ENCODE measurements around the gene INSM2. TPM values are rescaled to one million over a fixed set of nuclear protein-coding genes. Genes with fewer than 3 reads are reported as not detected.

The INSM2 gene
- total RNA-seq, 2 donors from 2014 or later, result 0.16 TPM; not detected in 1

DNA sequence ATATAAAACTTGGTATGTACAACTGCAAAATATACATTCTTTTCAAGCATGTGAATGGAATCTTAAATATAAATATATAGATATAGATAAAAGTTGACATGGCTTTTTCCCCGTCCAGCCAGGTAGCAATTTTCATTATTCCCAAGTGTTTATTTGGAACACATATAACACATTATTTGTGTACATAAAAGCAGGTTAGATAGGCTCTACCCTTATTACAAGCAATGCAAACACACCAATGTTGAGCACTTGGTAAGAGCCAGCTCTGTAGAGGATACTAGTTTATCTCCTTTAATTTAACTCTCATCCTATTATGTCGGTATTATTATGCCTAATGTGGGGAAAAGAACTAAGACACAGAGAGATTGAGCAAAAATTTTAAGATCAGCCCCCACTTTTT, 7.0 kb upstream of the INSM2 start:
- Mint-ChIP-seq H3K4me1 (ENCODE audit: low read depth) (no peaks in the 10 kb centered on the region), H3K4me3 (no peak overlapping the region), H3K36me3 (ENCODE audit: insufficient read depth in 2 of 2) (no peaks in the 10 kb centered on the region), H3K9me3 (no peaks in the 10 kb centered on the region), H3K27me3 (ENCODE audit: low read depth) (peaks cover 42% of the 10 kb centered on the region), H3K27ac (no peak overlapping the region)
- no peak for DNase-seq
- ATAC-seq (replicated peaks in 1 of 2), result no peak

DNA sequence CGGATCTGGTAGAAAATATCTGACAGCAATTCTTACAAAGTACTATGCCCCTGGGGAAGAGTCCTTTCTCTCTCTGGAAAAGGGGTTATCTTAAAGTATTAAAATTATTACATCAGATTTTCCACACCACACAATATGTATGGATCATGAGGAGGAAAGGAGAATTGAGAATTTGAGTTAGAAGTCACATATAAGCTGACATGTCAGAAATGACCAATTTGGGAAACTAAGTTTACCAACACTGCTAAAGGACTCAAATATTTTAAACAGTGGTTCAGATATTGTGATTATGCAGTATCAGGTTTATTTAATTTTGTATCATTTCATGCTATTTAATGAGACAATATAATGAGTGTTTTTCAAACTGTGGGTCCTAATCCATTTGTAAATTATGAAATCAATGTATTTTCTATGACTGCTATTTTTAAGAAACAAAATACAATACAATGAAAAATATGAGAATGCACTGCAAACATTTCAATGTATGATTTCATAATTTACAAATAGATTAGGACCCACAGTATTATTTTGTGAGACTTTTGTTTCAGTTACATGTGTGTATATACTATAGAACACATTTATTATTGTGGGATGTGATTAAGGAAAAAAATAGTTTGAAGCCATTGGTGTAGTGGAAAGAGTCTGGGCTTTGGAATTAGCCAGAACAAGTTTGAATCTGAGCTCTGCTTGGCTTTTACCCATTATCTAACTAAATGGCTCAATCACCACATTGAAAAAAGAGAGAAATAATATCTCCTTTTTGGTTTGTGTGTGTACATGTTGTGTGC, 1.8 kb upstream of the INSM2 start:
- no peak overlapping the region for H3K27ac Mint-ChIP-seq
- H3K27me3 Mint-ChIP-seq (ENCODE audit: low read depth), result peaks cover 70% of the 10 kb centered on the region
- DNase-seq, result no peak
- H3K36me3 Mint-ChIP-seq (ENCODE audit: insufficient read depth in 2 of 2), result no peaks in the 10 kb centered on the region
- H3K4me3 Mint-ChIP-seq, result no peak overlapping the region
- H3K4me1 Mint-ChIP-seq (ENCODE audit: low read depth), result peaks cover 12% of the 10 kb centered on the region
- no peak for ATAC-seq (replicated peaks in 1 of 2)
- H3K9me3 Mint-ChIP-seq, result no peaks in the 10 kb centered on the region

GRCh38 chr14:35532783-35533356, 1.1 kb upstream of the INSM2 start:
- ATAC-seq (replicated peaks in 1 of 2), result peak in 1 of 2 donors; percentile 1
- Mint-ChIP-seq H3K4me1 (ENCODE audit: low read depth) (peaks cover 12% of the 10 kb centered on the region), H3K27me3 (ENCODE audit: low read depth) (peaks cover 70% of the 10 kb centered on the region), H3K9me3 (no peaks in the 10 kb centered on the region), H3K4me3 (peak overlapping the region; percentile 78 to 87), H3K36me3 (ENCODE audit: insufficient read depth in 2 of 2) (no peaks in the 10 kb centered on the region), H3K27ac (no peak overlapping the region)
- DNase-seq, result peak in 1 of 2 donors; percentile 2

GRCh38 chr14:35534208-35534872, 376 bp downstream of the INSM2 start:
- H3K27ac Mint-ChIP-seq, result no peak overlapping the region
- DNase-seq (peak; percentile 18), ATAC-seq (replicated peaks in 1 of 2) (peak; percentile 27 to 39)
- no peaks in the 10 kb centered on the region for H3K9me3 Mint-ChIP-seq
- peaks cover 58% of the 10 kb centered on the region for H3K27me3 Mint-ChIP-seq (ENCODE audit: low read depth)
- peak overlapping the region; percentile 81 to 87 for H3K4me3 Mint-ChIP-seq
- H3K36me3 Mint-ChIP-seq (ENCODE audit: insufficient read depth in 2 of 2), result no peaks in the 10 kb centered on the region
- H3K4me1 Mint-ChIP-seq (ENCODE audit: low read depth), result peaks cover 12% of the 10 kb centered on the region

- ATAC-seq (replicated peaks in 1 of 2) (peak; percentile 79 to 84), DNase-seq (peak; percentile 76 to 80)
- no peaks in the 10 kb centered on the region for H3K9me3 Mint-ChIP-seq
- H3K27me3 Mint-ChIP-seq (ENCODE audit: low read depth), result peaks cover 51% of the 10 kb centered on the region
- H3K4me3 Mint-ChIP-seq, result peak overlapping the region; percentile 81 to 87
- no peak overlapping the region for H3K27ac Mint-ChIP-seq
- H3K4me1 Mint-ChIP-seq (ENCODE audit: low read depth), result peaks cover 12% of the 10 kb centered on the region
- no peaks in the 10 kb centered on the region for H3K36me3 Mint-ChIP-seq (ENCODE audit: insufficient read depth in 2 of 2)
Measured at GRCh38 chr14:35534873-35535482, 1.0 kb downstream of the INSM2 start.

DNA sequence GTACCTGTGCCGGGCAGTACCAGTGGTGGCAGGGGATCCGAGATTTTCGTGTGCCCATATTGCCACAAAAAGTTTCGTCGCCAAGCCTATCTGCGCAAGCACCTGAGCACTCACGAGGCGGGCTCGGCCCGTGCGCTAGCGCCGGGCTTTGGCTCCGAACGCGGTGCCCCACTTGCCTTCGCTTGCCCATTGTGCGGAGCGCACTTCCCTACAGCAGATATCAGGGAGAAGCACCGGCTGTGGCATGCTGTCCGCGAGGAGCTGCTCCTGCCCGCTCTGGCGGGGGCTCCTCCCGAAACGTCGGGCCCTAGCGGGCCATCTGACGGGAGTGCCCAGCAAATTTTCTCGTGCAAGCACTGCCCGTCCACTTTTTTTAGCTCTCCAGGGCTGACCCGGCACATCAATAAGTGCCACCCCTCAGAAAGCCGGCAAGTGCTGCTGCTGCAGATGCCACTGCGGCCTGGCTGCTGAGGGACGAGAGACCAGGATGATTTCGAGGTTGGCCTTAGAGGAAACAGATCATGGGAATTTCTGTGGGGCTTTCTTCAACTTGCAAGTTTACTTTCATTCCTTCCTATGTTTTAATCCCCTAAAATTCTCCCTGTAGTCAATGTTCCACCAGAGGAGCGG, 1.6 kb downstream of the INSM2 start:
- no peak for DNase-seq
- no peak for ATAC-seq (replicated peaks in 1 of 2)
- H3K4me3 Mint-ChIP-seq, result peak overlapping the region; percentile 81 to 87
- peaks cover 45% of the 10 kb centered on the region for H3K27me3 Mint-ChIP-seq (ENCODE audit: low read depth)
- H3K9me3 Mint-ChIP-seq, result no peaks in the 10 kb centered on the region
- no peak overlapping the region for H3K27ac Mint-ChIP-seq
- H3K4me1 Mint-ChIP-seq (ENCODE audit: low read depth), result peaks cover 12% of the 10 kb centered on the region
- no peaks in the 10 kb centered on the region for H3K36me3 Mint-ChIP-seq (ENCODE audit: insufficient read depth in 2 of 2)

- H3K36me3 Mint-ChIP-seq (ENCODE audit: insufficient read depth in 2 of 2), result no peaks in the 10 kb centered on the region
- no peak overlapping the region for H3K27ac Mint-ChIP-seq
- H3K9me3 Mint-ChIP-seq, result no peaks in the 10 kb centered on the region
- peaks cover 17% of the 10 kb centered on the region for H3K27me3 Mint-ChIP-seq (ENCODE audit: low read depth)
- H3K4me3 Mint-ChIP-seq, result no peak overlapping the region
- no peak for ATAC-seq (replicated peaks in 1 of 2)
- H3K4me1 Mint-ChIP-seq (ENCODE audit: low read depth), result peaks cover 5% of the 10 kb centered on the region
- DNase-seq, result no peak
Measured at GRCh38 chr14:35539969-35540368, 6.0 kb downstream of the INSM2 start.

DNA sequence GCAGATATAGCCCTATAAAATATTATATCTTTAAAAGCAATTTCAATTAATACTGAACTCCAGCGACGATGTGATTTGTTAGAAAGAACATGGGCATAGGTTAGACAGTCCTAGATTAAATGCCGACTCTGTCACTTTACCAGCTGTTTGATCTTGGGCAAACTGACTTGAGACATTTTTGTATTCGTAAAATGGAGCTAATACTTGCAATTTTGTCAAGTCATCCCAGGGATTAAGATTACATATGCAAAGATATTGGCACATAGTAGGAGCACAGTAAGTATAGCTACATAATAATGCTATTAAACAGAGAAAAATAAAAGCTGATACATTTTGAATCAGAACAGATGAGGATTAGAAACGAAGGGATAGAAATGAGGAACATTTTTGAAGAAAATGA, 9.0 kb downstream of the INSM2 start:
- Mint-ChIP-seq H3K4me1 (ENCODE audit: low read depth) (no peaks in the 10 kb centered on the region), H3K4me3 (no peak overlapping the region), H3K36me3 (ENCODE audit: insufficient read depth in 2 of 2) (no peaks in the 10 kb centered on the region), H3K27ac (no peak overlapping the region), H3K9me3 (no peaks in the 10 kb centered on the region), H3K27me3 (ENCODE audit: low read depth) (no peaks in the 10 kb centered on the region)
- ATAC-seq (replicated peaks in 1 of 2) (no peak), DNase-seq (no peak)

DNA sequence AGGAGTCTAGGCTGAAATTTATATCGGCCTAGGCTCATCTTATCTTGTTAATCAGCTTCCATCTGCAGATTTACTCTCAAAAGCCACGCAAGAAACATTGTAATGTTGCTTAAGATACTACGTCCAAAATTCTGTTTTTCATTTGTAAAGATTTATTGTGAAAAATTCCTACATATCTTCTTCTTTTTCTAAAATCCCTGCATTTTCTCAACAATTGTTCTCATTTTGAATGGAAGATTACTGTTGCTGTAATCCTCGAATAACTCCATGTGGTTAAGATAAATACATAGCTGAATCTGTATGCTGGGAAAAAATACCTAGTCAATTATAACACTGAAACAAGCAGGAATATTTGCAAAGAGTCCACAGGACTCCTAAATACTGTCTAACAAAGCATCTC, 15.6 kb downstream of the INSM2 start:
- H3K9me3 Mint-ChIP-seq, result no peaks in the 10 kb centered on the region
- H3K4me3 Mint-ChIP-seq, result no peak overlapping the region
- no peak for DNase-seq
- no peaks in the 10 kb centered on the region for H3K27me3 Mint-ChIP-seq (ENCODE audit: low read depth)
- H3K4me1 Mint-ChIP-seq (ENCODE audit: low read depth), result no peaks in the 10 kb centered on the region
- no peak for ATAC-seq (replicated peaks in 1 of 2)
- H3K36me3 Mint-ChIP-seq (ENCODE audit: insufficient read depth in 2 of 2), result peaks cover 0 to 2% of the 10 kb centered on the region in 2 donors
- H3K27ac Mint-ChIP-seq, result no peak overlapping the region

GRCh38 chr14:35551081-35551480, 17.1 kb downstream of the INSM2 start:
- H3K27me3 Mint-ChIP-seq (ENCODE audit: low read depth), result no peaks in the 10 kb centered on the region
- H3K9me3 Mint-ChIP-seq, result no peaks in the 10 kb centered on the region
- no peak for ATAC-seq (replicated peaks in 1 of 2)
- H3K4me1 Mint-ChIP-seq (ENCODE audit: low read depth), result no peaks in the 10 kb centered on the region
- no peak overlapping the region for H3K4me3 Mint-ChIP-seq
- H3K36me3 Mint-ChIP-seq (ENCODE audit: insufficient read depth in 2 of 2), result peaks cover 0 to 2% of the 10 kb centered on the region in 2 donors
- no peak for DNase-seq
- no peak overlapping the region for H3K27ac Mint-ChIP-seq

GRCh38 chr14:35553808-35554207, 19.8 kb downstream of the INSM2 start:
- DNase-seq (no peak), ATAC-seq (replicated peaks in 1 of 2) (no peak)

DNA sequence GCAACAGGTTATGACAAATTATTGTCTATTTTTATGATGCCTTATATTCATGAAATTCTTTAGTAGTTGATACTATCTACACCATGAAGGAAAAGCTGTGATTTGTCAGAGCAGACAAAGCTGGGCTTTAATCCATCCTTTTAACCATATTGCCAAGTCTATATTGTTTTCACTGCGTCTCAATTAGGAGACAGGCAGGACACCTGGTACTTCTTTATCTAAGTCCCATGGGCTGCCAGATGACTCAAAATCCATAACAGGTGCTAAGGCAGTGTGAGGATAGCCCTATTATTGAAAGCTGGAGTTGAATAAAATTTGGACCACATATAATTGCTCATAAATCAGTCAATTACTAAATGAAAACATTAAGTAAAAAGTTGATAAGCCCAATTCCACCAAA, 22.6 kb downstream of the INSM2 start:
- H3K4me3 Mint-ChIP-seq, result no peak overlapping the region
- H3K9me3 Mint-ChIP-seq, result no peaks in the 10 kb centered on the region
- H3K27ac Mint-ChIP-seq, result no peak overlapping the region
- no peak for ATAC-seq (replicated peaks in 1 of 2)
- DNase-seq, result no peak
- no peaks in the 10 kb centered on the region for H3K27me3 Mint-ChIP-seq (ENCODE audit: low read depth)
- H3K4me1 Mint-ChIP-seq (ENCODE audit: low read depth), result no peaks in the 10 kb centered on the region
- no peaks in the 10 kb centered on the region for H3K36me3 Mint-ChIP-seq (ENCODE audit: insufficient read depth in 2 of 2)

More at GRCh38 chr14:35553808-35554207, 19.8 kb downstream of the INSM2 start:
- no peaks in the 10 kb centered on the region for H3K4me1 Mint-ChIP-seq (ENCODE audit: low read depth)
- no peaks in the 10 kb centered on the region for H3K36me3 Mint-ChIP-seq (ENCODE audit: insufficient read depth in 2 of 2)
- H3K27me3 Mint-ChIP-seq (ENCODE audit: low read depth), result no peaks in the 10 kb centered on the region
- H3K4me3 Mint-ChIP-seq, result no peak overlapping the region
- H3K27ac Mint-ChIP-seq, result no peak overlapping the region
- H3K9me3 Mint-ChIP-seq, result no peaks in the 10 kb centered on the region
